Lower leg skin (tissue), 4 donors: Measurements from ENCODE around the gene ADRB2. TPM values are rescaled to one million over a fixed set of nuclear protein-coding genes. Genes with fewer than 3 reads are reported as not detected.

Experiments
- DNase-seq, 2 donors: peaks; one replicate each; pipeline ENCODE4 v3.0.0-alpha.2; 2019; ENCODE audit warnings: low spot score in 2 of 2
- H3K4me3 ChIP-seq: fragments of 200-600 bp; sonication (generic); 2 replicates; pipeline ENCODE4 v1.5.1; 2017; ENCODE audit warnings: mild to moderate bottlenecking, low read depth; ENCODE audit not compliant: poor library complexity, severe bottlenecking
- POLR2A ChIP-seq, 2 donors: fragments of 450-650 bp; IDR thresholded peaks; one replicate each; pipeline ENCODE4 v1.6.1; 2016 to 2017; ENCODE audit warnings: antibody characterized with exemption in 2 of 2, mild to moderate bottlenecking in 1 of 2, moderate library complexity in 1 of 2
- WGBS, 2 donors: methylation state at CpG; one replicate each; pipeline ENCODE4 v1.1.5; 2018; 5-methylcytosine and 5-hydroxymethylcytosine counted together
- intact Hi-C: fragments of 100-400 bp; cut with DNase I; formaldehyde crosslinking; loops from one replicate; pipeline ENCODE4 v1.15.0; 2023; ENCODE audit warnings: low total_unique reads
- total RNA-seq, 4 donors: library from RNA; depleted of rRNA; stranded (reverse); fragments of >200 nt; gene quantifications; one replicate each; pipeline ENCODE4 v1.1.0, GENCODE V29; 2016
- TF ChIP-seq, protein P1 (sequence below), 3 donors: fragments of 450-650 bp; IDR thresholded peaks; one replicate each; pipeline ENCODE4 v1.5.1; 2016; ENCODE audit warnings: antibody characterized with exemption in 3 of 3, mild to moderate bottlenecking in 3 of 3, moderate library complexity in 2 of 3

The ADRB2 gene
- total RNA-seq, 4 donors from 2014 or later, result 31.4 to 90.3 (median 42.9) TPM

DNA sequence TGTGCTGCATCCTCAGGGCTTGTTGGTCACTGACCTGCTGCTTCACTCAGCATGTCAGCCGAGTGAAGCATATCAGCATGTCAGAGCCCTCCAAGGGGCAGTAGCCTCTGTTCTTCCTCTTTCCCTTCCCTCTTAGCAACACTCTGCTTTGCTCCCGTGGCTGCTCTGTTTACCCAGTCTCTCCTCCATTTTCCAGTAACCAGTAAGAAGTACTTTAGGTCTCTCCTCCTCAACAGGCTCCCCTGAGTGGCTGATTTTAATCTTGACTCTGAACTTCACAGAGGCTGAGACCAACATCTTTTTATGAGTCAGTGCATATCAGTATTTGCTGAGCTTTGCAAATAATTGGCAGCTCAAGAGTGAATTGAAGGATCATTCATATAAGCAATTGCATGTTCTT lies 18.6 kb upstream of the ADRB2 start:
- intact Hi-C loops, result no loop called here
- WGBS, 2 donors, result 48 to 66% methylated on average over 2 of the region's 2 CpGs
- no peak for DNase-seq
- no peak overlapping the region for H3K4me3 ChIP-seq
- TF ChIP-seq POLR2A (IDR thresholded peaks at IDR 0.05), result no peak
- TF ChIP-seq, protein P1, sequence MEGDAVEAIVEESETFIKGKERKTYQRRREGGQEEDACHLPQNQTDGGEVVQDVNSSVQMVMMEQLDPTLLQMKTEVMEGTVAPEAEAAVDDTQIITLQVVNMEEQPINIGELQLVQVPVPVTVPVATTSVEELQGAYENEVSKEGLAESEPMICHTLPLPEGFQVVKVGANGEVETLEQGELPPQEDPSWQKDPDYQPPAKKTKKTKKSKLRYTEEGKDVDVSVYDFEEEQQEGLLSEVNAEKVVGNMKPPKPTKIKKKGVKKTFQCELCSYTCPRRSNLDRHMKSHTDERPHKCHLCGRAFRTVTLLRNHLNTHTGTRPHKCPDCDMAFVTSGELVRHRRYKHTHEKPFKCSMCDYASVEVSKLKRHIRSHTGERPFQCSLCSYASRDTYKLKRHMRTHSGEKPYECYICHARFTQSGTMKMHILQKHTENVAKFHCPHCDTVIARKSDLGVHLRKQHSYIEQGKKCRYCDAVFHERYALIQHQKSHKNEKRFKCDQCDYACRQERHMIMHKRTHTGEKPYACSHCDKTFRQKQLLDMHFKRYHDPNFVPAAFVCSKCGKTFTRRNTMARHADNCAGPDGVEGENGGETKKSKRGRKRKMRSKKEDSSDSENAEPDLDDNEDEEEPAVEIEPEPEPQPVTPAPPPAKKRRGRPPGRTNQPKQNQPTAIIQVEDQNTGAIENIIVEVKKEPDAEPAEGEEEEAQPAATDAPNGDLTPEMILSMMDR (IDR thresholded peaks at IDR 0.05), result no peak

DNA sequence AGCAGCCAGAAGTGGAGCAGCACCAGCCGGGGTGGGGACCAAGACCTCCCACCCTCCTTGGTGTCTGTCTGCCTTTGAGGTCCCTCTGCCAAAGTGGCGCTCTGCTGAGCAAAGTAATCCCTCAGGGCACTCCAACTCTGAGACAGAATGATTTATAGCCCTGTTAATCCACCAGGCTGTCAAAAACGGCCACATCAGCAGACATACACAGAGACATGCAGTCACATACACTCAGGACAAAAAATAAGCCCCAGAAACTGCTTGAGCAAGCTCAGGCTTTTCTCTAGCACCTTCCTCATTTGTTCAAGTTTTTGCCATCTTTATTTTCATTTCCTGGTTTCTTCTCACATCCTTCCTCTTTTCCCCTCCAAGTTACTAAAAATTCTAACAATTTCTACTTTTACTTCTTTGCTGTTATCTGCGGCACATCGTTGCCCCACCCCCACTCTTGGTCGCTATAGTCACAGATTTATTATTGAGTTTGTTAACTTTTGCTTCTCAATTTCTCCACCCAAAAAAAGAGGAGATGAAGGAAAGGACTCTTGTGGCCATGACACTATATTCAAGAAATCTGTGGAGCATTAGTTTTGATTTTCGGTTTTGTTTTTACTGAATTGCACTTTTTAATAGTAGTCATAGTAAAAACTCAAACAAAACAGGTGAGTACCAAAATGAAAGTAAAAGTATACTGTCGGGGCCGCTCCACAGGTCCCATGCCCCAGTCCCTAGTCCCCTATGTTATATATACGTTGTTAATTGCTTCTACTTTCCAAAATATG lies 17.4 kb upstream of the ADRB2 start:
- no peak for DNase-seq
- intact Hi-C loops, result no loop called here
- TF ChIP-seq, protein P1 (IDR thresholded peaks at IDR 0.05), result no peak
- TF ChIP-seq POLR2A (IDR thresholded peaks at IDR 0.05), result no peak
- 27 to 32% methylated on average over 10 of the region's 10 CpGs for WGBS, 2 donors
- H3K4me3 ChIP-seq, result no peak overlapping the region

DNA sequence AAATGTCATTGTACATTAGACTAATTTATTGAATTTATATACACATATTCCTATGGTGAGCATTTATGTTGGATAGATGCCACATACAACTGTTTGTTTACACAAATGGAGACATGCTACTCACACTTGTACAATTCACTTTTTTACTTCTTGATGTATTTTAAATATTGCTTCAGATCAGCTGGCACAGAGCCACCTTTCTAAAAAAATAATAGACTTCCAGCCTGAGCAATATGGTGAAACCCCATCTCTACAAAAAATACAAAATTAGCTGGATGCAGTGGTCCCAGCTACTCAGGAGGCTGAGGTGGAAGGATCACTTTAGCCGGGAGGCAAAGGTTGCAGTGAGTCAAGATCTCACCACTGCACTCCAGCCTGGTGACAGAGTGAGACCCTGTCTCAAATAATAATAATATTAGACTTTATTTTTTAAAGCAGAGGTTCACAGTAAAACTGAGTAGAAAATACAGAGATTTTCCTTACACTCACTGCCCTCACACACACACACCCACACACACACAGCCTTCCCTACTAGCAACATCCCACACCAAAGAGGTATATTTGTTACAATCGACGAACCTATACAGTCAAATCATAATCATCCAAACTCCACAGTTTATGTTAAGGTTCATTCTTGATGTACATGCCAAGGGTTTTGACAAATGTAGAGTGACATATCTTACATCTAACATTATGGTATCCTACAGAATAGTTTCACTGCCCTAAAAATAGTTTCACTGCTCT lies 16.5 kb upstream of the ADRB2 start:
- TF ChIP-seq, protein P1 (IDR thresholded peaks at IDR 0.05), result no peak
- TF ChIP-seq POLR2A (IDR thresholded peaks at IDR 0.05), result no peak
- no peak for DNase-seq
- intact Hi-C loops, result no loop called here
- 90 to 92% methylated on average over 3 of the region's 3 CpGs for WGBS, 2 donors
- H3K4me3 ChIP-seq, result no peak overlapping the region

DNA sequence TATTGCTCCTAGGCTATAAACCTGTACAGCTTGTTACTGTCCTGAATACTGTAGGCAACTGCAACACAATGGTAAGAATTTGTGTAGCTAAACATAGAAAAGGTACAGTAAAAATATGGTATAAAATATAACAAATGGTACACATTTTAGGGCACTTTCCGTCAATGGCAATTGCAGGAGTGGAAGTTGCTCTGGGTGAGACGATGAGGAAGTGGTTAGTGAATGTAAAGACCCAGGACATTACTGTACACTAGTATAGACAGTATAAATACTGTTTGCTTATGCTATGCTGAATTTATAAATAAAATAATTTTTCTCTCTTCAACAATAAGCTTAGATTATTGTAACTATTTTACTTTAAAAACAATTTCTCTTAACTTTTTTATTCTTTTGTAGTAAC lies 15.6 kb upstream of the ADRB2 start:
- TF ChIP-seq, protein P1 (IDR thresholded peaks at IDR 0.05), result no peak
- TF ChIP-seq POLR2A (IDR thresholded peaks at IDR 0.05), result no peak
- WGBS, 2 donors, result 86 to 89% methylated on average over 2 of the region's 2 CpGs
- no peak overlapping the region for H3K4me3 ChIP-seq
- DNase-seq, result no peak
- intact Hi-C loops, result no loop called here

DNA sequence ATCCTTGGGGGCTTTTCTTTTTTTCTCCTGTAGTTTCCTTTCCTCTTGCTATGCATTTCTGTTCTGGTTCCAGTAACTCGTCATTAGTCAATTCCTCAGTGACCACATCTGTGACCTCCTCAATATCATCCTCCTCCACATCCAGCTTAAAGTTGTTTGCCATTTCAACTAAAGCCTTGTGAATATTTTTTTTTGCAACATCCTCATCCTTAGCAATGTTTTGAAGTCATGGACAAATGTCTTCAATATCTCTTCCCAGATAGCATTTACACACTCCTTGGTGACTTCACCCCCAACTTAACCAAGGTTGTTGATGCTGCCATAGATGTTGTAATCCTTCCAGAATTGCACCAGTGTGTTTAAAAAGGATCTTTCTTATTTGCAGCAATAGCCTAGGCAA lies 14.7 kb upstream of the ADRB2 start:
- TF ChIP-seq, protein P1 (IDR thresholded peaks at IDR 0.05), result no peak
- 26 to 75% methylated on average over 1 of the region's 1 CpG for WGBS, 2 donors

More for the DNA sequence above, 14.7 kb upstream of the ADRB2 start:
- intact Hi-C loops, result no loop called here
- no peak overlapping the region for H3K4me3 ChIP-seq
- no peak for DNase-seq
